HepG2 (cell line): ENCODE measurements around the gene RNASE13. TPM values are rescaled to one million over a fixed set of nuclear protein-coding genes. Genes with fewer than 3 reads are reported as not detected.

Experiments
- DNMT1 ChIP-seq: sonication (generic); formaldehyde crosslinking; IDR thresholded peaks from 2 replicates; pipeline ENCODE4 v1.5.1; 2020; ENCODE audit warnings: mild to moderate bottlenecking, missing genetic modification reagents
- GFI1 ChIP-seq: sonication (generic); formaldehyde crosslinking; IDR thresholded peaks from 2 replicates; pipeline ENCODE4 v1.5.0; 2020; ENCODE audit warnings: missing genetic modification reagents, mild to moderate bottlenecking, borderline replicate concordance
- HOXA5 ChIP-seq: sonication (generic); formaldehyde crosslinking; IDR thresholded peaks from 2 replicates; pipeline ENCODE4 v1.4.0; 2020; ENCODE audit warnings: missing genetic modification reagents
- LCORL ChIP-seq, 2 experiments: fragments of 450-650 bp in 1 of 2; sonication (generic) in 1 of 2; formaldehyde crosslinking in 1 of 2; IDR thresholded peaks; 2 replicates each; pipeline versions ENCODE4 v1.5.0 to v1.6.1; 2017 to 2020; ENCODE audit warnings: antibody characterized with exemption in 1 of 2, missing genetic modification reagents in 1 of 2
- NCOA1 ChIP-seq: sonication (generic); formaldehyde crosslinking; IDR thresholded peaks from 2 replicates; pipeline ENCODE4 v1.9.0; 2021; ENCODE audit warnings: missing genetic modification reagents
- NCOA5 ChIP-seq: sonication (generic); formaldehyde crosslinking; IDR thresholded peaks from 2 replicates; pipeline ENCODE4 v1.4.0; 2020; ENCODE audit warnings: missing genetic modification reagents
- NFKBIZ ChIP-seq: IDR thresholded peaks from 2 replicates; pipeline ENCODE4 v1.6.1; 2018; ENCODE audit warnings: missing genetic modification reagents, missing compliant biosample characterization
- NFYC ChIP-seq: IDR thresholded peaks from 2 replicates; pipeline ENCODE4 v1.6.1; 2016; ENCODE audit warnings: missing genetic modification reagents, missing compliant biosample characterization
- SMARCE1 ChIP-seq: fragments of 450-650 bp; IDR thresholded peaks from 2 replicates; pipeline ENCODE4 v1.6.1; 2017; ENCODE audit warnings: borderline replicate concordance
- STAT5B ChIP-seq: sonication (generic); formaldehyde crosslinking; IDR thresholded peaks from 2 replicates; pipeline ENCODE4 v1.4.0; 2020; ENCODE audit warnings: missing genetic modification reagents
- ZMAT3 ChIP-seq: sonication (generic); formaldehyde crosslinking; conservative IDR thresholded peaks from 2 replicates; pipeline ENCODE4 v1.7.0; 2021; ENCODE audit warnings: missing genetic modification reagents
- ZNF253 ChIP-seq: sonication (generic); formaldehyde crosslinking; IDR thresholded peaks from 2 replicates; pipeline ENCODE4 v1.8.0; 2022; ENCODE audit warnings: mild to moderate bottlenecking, missing genetic modification reagents, borderline replicate concordance
- ZNF263 ChIP-seq: sonication (generic); formaldehyde crosslinking; IDR thresholded peaks from 2 replicates; pipeline ENCODE4 v1.4.0; 2020; ENCODE audit warnings: missing genetic modification reagents
- ZNF354B ChIP-seq: sonication (generic); formaldehyde crosslinking; IDR thresholded peaks from 2 replicates; pipeline ENCODE4 v1.8.0; 2022; ENCODE audit warnings: mild to moderate bottlenecking, missing genetic modification reagents
- ZNF367 ChIP-seq: sonication (generic); formaldehyde crosslinking; IDR thresholded peaks from 2 replicates; pipeline ENCODE4 v1.4.0; 2020; ENCODE audit warnings: missing genetic modification reagents, borderline replicate concordance
- ZNF501 ChIP-seq: sonication (generic); formaldehyde crosslinking; IDR thresholded peaks from 2 replicates; pipeline ENCODE4 v1.5.1; 2020; ENCODE audit warnings: mild to moderate bottlenecking, moderate library complexity, missing genetic modification reagents
- ZNF749 ChIP-seq: sonication (generic); formaldehyde crosslinking; IDR thresholded peaks from 2 replicates; pipeline ENCODE4 v1.8.0; 2022; ENCODE audit warnings: mild to moderate bottlenecking, missing genetic modification reagents, moderate library complexity, borderline replicate concordance
- ZNF792 ChIP-seq: IDR thresholded peaks from 2 replicates; pipeline ENCODE4 v1.6.1; 2016
- polyA plus RNA-seq, 8 experiments: library from polyadenylated mRNA; depleted of rRNA in 3 of 8; stranded (reverse) in 7 of 8; unstranded in 1 of 8; fragments of >200 nt; fragmentation: Illumina TruSeq in 4 of 8; extraction: Trizol in 4 of 8; gene quantifications; 2 replicates each; pipeline versions ENCODE4 v1.2.1 to v1.2.3, GENCODE V29; 2011 to 2016; ENCODE audit warnings: low read depth in 4 of 8, missing spikeins in 1 of 8, mixed read lengths in 1 of 8; ENCODE audit not compliant: insufficient read depth in 1 of 8
- total RNA-seq, 5 experiments: library from RNA; depleted of rRNA; stranded (reverse); fragments of >200 nt; fragmentation: Illumina TruSeq; extraction: Trizol; gene quantifications; 2 replicates each; pipeline ENCODE4 v1.2.3, GENCODE V29; 2016; ENCODE audit warnings: low read depth in 1 of 5
- TF ChIP-seq, protein P1 (sequence below): sonication (generic); formaldehyde crosslinking; IDR thresholded peaks from 2 replicates; pipeline ENCODE4 v1.8.1; 2023; ENCODE audit warnings: mild to moderate bottlenecking, missing genetic modification reagents
- TF ChIP-seq, protein P2 (sequence below): IDR thresholded peaks from 2 replicates; pipeline ENCODE4 v1.6.1; 2016; ENCODE audit warnings: low read depth, control low read depth
- TF ChIP-seq, protein P3 (sequence below): sonication (generic); formaldehyde crosslinking; IDR thresholded peaks from 2 replicates; pipeline ENCODE4 v1.8.0; 2022; ENCODE audit warnings: missing genetic modification reagents, mild to moderate bottlenecking, inconsistent platforms, borderline replicate concordance
- TF ChIP-seq, protein P4 (sequence below): IDR thresholded peaks from 2 replicates; pipeline ENCODE4 v1.6.1; 2012; ENCODE audit warnings: low read depth, low read length, improper control_type of control experiment
- TF ChIP-seq, protein P5 (sequence below): sonication (generic); formaldehyde crosslinking; IDR thresholded peaks from 2 replicates; pipeline ENCODE4 v1.4.0; 2020; ENCODE audit warnings: mild to moderate bottlenecking, missing genetic modification reagents

RNASE13 gene
- total and polyA plus RNA-seq, 2 of the 13 experiments (the other 11 are each of a cell fraction or from before 2014, with no cell fraction given), result 1.0 TPM; not detected in 1

DNA sequence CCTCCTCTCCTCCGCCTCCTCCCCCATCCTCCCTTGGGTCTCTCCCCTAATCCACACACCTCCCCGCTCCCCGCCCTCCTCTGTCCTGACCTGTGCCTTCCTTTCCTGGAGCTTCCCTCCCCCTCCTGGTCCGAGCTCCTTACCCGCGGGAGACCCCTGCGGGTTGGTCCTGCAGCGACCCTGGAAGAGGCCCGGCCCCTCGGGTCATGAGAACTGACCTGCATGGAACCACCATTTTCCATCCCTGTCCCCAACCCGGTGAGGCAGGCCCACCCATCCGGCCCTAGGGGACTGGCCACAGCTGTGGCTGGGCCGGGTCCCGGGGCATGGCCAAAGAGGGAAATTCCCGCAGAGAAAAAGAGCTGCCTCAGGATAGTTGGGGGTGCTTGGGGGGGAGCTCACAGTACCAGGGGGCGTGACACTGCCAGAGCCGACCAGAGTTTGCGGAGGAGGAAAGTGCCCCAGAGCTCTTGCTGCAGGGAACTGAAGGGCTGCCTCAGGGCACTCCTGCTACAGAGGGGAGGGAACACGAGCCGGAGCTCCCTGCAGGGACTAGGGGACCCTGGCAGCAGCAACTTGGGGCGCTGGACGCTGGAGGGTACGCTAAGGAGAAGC, 36.1 kb upstream of the RNASE13 start (continued):
- TF ChIP-seq ZNF253 (CRISPR knock-in tag) (no peak), ZNF501 (CRISPR knock-in tag) (peak; percentile 70), ZNF792 (CRISPR knock-in tag) (no peak), ZNF354B (CRISPR knock-in tag) (no peak), NFYC (CRISPR knock-in tag) (no peak), NCOA5 (no peak), STAT5B (CRISPR knock-in tag) (no peak), ZNF749 (no peak), NFKBIZ (no peak), HOXA5 (CRISPR knock-in tag) (peak; percentile 13; the same call in 1 of the 2 replicates), DNMT1 (CRISPR knock-in tag) (no peak), ZNF263 (CRISPR knock-in tag) (no peak), SMARCE1 (no peak), GFI1 (CRISPR knock-in tag) (no peak), ZNF367 (CRISPR knock-in tag) (no peak), ZMAT3 (CRISPR knock-in tag) (peak; percentile 78; the same call in 1 of the 2 replicates), NCOA1 (CRISPR knock-in tag) (no peak), LCORL (IDR thresholded peaks at IDR 0.05) (no peak), LCORL (CRISPR knock-in tag; IDR thresholded peaks at IDR 0.05) (no peak)
- TF ChIP-seq, protein P1, sequence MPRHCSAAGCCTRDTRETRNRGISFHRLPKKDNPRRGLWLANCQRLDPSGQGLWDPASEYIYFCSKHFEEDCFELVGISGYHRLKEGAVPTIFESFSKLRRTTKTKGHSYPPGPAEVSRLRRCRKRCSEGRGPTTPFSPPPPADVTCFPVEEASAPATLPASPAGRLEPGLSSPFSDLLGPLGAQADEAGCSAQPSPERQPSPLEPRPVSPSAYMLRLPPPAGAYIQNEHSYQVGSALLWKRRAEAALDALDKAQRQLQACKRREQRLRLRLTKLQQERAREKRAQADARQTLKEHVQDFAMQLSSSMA (CRISPR knock-in tag), result peak; percentile 75; the same call in 1 of the 2 replicates
- TF ChIP-seq, protein P2, sequence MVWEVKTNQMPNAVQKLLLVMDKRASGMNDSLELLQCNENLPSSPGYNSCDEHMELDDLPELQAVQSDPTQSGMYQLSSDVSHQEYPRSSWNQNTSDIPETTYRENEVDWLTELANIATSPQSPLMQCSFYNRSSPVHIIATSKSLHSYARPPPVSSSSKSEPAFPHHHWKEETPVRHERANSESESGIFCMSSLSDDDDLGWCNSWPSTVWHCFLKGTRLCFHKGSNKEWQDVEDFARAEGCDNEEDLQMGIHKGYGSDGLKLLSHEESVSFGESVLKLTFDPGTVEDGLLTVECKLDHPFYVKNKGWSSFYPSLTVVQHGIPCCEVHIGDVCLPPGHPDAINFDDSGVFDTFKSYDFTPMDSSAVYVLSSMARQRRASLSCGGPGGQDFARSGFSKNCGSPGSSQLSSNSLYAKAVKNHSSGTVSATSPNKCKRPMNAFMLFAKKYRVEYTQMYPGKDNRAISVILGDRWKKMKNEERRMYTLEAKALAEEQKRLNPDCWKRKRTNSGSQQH (CRISPR knock-in tag), result no peak
- TF ChIP-seq, protein P3, sequence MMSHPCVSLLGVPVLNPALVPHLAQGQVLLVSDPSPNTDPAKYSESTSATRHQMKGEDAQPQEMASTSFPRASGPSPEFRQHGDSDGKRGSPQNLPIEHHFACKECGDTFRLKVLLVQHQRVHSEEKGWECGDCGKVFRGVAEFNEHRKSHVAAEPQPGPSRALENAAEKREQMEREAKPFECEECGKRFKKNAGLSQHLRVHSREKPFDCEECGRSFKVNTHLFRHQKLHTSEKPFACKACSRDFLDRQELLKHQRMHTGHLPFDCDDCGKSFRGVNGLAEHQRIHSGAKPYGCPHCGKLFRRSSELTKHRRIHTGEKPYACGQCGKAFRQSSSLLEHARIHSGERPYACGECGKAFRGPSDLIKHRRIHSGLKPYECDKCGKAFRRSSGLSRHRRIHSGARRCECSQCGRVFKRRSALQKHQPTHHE (CRISPR knock-in tag), result no peak
- TF ChIP-seq, protein P4, sequence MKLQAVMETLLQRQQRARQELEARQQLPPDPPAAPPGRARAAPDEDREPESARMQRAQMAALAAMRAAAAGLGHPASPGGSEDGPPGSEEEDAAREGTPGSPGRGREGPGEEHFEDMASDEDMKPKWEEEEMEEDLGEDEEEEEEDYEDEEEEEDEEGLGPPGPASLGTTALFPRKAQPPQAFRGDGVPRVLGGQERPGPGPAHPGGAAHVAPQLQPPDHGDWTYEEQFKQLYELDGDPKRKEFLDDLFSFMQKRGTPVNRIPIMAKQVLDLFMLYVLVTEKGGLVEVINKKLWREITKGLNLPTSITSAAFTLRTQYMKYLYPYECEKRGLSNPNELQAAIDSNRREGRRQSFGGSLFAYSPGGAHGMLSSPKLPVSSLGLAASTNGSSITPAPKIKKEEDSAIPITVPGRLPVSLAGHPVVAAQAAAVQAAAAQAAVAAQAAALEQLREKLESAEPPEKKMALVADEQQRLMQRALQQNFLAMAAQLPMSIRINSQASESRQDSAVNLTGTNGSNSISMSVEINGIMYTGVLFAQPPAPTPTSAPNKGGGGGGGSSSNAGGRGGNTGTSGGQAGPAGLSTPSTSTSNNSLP, result no peak
- TF ChIP-seq, protein P5, sequence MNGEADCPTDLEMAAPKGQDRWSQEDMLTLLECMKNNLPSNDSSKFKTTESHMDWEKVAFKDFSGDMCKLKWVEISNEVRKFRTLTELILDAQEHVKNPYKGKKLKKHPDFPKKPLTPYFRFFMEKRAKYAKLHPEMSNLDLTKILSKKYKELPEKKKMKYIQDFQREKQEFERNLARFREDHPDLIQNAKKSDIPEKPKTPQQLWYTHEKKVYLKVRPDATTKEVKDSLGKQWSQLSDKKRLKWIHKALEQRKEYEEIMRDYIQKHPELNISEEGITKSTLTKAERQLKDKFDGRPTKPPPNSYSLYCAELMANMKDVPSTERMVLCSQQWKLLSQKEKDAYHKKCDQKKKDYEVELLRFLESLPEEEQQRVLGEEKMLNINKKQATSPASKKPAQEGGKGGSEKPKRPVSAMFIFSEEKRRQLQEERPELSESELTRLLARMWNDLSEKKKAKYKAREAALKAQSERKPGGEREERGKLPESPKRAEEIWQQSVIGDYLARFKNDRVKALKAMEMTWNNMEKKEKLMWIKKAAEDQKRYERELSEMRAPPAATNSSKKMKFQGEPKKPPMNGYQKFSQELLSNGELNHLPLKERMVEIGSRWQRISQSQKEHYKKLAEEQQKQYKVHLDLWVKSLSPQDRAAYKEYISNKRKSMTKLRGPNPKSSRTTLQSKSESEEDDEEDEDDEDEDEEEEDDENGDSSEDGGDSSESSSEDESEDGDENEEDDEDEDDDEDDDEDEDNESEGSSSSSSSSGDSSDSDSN (CRISPR knock-in tag), result no peak
